Mucosa of descending colon (tissue), 3 donors: ENCODE data around the gene PEA15. TPM values are rescaled to one million over a fixed set of nuclear protein-coding genes. Genes with fewer than 3 reads are reported as not detected.

Experiments used
- ATAC-seq: fragments of 200-7000 bp; cut with Tn5 transposase; one replicate; pipeline ENCODE4 v1.9.1; 2020; ENCODE audit warnings: mild to moderate bottlenecking, moderate library complexity
- DNase-seq, 3 donors: peaks; one replicate each; pipeline ENCODE4 v3.0.0-alpha.2; 2020
- H3K36me3 ChIP-seq: fragments of 200-600 bp; one replicate; pipeline ENCODE4 v1.8.0; 2021; ENCODE audit warnings: low read depth, mild to moderate bottlenecking
- H3K4me1 ChIP-seq: fragments of 200-600 bp; one replicate; pipeline ENCODE4 v1.8.0; 2021; ENCODE audit warnings: low read depth, mild to moderate bottlenecking
- H3K4me3 ChIP-seq: fragments of 200-600 bp; one replicate; pipeline ENCODE4 v1.8.0; 2021; ENCODE audit warnings: mild to moderate bottlenecking
- H3K9me3 ChIP-seq: fragments of 200-600 bp; one replicate; pipeline ENCODE4 v1.8.0; 2021; ENCODE audit warnings: mild to moderate bottlenecking
- intact Hi-C, 2 donors: fragments of 100-400 bp; cut with DNase I in 1 of 2; cut with micrococcal nuclease in 1 of 2; formaldehyde crosslinking; loops; one replicate each; pipeline versions ENCODE4 v1.11.0 to v1.11.1; 2022; cut with DNase I, micrococcal nuclease
- total RNA-seq, 3 donors: library from RNA; stranded (reverse); fragmentation: NEBNext Ultra II Directional in 2 of 3; extraction: Animal tissue kit (Norgen Biotek cat#: 25700) in 2 of 3; gene quantifications; one replicate each; pipeline versions ENCODE4 v1.2.1 to v1.2.4, GENCODE V29; 2021 to 2023
- TF ChIP-seq, protein P1 (sequence below): fragments of 200-600 bp; IDR thresholded peaks from one replicate; pipeline ENCODE4 v1.8.0; 2022; ENCODE audit warnings: antibody characterized with exemption, mild to moderate bottlenecking
- donor health status: DM: no; HTN: no; CAD: no; lungs with moderate emphysema.
- donor health status: DM: no; HTN: no; CAD: no.
- donor health status: DM: no; HTN: yes; CAD: no.

PEA15 gene
- total RNA-seq, 3 donors from 2014 or later: 31.6 to 125 (median 36.6) TPM

DNA sequence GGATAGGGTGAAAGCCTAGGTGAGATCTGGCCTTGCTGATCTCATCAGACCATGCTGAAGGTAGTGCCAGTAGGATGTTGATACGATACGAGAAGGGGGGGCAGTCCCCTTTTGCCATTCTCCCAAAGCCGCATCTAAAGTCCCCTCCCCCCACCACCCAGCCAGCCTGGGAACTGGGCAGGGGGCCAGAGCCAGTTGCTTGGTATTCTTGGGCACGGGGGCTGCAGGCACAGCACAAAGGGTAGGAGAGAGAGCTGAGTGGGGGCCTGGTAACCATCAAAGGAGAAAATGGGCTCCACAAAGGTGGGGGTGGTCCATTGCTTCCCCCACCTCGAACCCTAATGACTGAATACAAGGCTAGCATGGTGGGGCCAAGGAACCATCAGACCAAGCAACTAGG, 5.4 kb downstream of the PEA15 start:
- no peak overlapping the region for H3K4me3 ChIP-seq
- TF ChIP-seq, protein P1, sequence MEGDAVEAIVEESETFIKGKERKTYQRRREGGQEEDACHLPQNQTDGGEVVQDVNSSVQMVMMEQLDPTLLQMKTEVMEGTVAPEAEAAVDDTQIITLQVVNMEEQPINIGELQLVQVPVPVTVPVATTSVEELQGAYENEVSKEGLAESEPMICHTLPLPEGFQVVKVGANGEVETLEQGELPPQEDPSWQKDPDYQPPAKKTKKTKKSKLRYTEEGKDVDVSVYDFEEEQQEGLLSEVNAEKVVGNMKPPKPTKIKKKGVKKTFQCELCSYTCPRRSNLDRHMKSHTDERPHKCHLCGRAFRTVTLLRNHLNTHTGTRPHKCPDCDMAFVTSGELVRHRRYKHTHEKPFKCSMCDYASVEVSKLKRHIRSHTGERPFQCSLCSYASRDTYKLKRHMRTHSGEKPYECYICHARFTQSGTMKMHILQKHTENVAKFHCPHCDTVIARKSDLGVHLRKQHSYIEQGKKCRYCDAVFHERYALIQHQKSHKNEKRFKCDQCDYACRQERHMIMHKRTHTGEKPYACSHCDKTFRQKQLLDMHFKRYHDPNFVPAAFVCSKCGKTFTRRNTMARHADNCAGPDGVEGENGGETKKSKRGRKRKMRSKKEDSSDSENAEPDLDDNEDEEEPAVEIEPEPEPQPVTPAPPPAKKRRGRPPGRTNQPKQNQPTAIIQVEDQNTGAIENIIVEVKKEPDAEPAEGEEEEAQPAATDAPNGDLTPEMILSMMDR: no peak
- no peaks in the 10 kb centered on the region for H3K36me3 ChIP-seq
- DNase-seq (no peak), ATAC-seq (no peak)
- no peaks in the 10 kb centered on the region for H3K9me3 ChIP-seq
- H3K4me1 ChIP-seq: peaks cover 19% of the 10 kb centered on the region
- intact Hi-C loops: no loop called here

DNA sequence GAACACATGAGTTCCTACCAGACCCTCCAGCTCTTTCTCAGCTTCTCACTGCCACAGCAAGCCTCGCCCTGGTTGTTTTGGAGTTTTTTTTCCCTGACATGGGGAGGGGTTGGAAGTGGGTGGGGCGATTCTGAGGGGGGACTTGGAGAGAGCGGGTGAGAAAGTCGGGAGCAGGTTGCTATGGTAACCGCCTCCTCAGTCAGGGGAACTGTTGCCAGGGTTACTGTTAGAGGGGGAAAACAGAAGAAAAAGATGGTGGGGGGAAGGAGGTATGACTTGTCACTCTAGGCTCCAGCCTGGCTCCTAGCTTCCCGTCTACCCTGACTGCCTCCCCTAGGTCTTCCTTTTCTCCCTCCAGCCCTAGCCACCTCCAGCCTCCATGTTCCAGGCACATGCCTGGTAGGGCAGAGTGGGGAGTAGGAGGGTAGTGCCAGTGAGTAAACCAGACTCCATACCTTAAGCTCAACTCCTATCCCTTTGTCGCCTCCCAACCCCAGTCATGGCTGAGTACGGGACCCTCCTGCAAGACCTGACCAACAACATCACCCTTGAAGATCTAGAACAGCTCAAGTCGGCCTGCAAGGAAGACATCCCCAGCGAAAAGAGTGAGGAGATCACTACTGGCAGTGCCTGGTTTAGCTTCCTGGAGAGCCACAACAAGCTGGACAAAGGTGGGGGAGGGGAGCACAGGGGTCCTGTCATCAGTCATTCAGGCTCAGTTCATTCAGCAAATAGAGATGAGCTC, 6.0 kb downstream of the PEA15 start:
- intact Hi-C loops: no loop called here

DNA sequence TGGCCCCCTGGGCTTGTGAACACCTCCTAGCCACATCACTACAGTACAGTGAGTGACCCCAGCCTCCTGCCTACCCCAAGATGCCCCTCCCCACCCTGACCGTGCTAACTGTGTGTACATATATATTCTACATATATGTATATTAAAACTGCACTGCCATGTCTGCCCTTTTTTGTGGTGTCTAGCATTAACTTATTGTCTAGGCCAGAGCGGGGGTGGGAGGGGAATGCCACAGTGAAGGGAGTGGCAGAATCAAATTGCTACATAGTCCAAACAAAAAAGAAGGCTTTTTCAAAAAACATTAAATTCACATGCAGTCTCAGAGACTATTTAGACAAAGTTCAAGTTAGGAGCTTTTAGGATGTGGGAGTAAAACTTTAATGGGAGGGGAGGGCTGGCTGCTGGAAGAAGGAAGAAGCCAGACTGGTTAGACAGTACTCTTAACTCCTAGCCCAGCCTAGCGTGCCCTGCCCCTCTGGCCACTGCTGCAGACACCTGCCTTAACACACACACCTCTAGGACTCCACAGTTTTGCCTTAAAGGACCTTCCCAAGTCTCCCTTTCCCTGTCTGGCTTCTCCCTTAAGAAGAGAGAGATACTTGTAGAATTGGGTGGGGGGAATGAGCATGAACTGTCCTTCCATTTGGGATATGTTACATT, 9.4 kb downstream of the PEA15 start:
- no peaks in the 10 kb centered on the region for H3K36me3 ChIP-seq
- no peak overlapping the region for H3K4me3 ChIP-seq
- ATAC-seq (peak; percentile 81), DNase-seq (peak in 2 of 3 donors; percentile 55)
- H3K4me1 ChIP-seq: peaks cover 6% of the 10 kb centered on the region
- intact Hi-C loops: no loop called here
- H3K9me3 ChIP-seq: no peaks in the 10 kb centered on the region
- TF ChIP-seq, protein P1: no peak

More for the DNA sequence above, 6.0 kb downstream of the PEA15 start:
- Histone ChIP-seq H3K9me3 (no peaks in the 10 kb centered on the region), H3K4me1 (peaks cover 13% of the 10 kb centered on the region), H3K36me3 (no peaks in the 10 kb centered on the region), H3K4me3 (no peak overlapping the region)
- TF ChIP-seq, protein P1: no peak
- ATAC-seq (no peak), DNase-seq (no peak)

DNA sequence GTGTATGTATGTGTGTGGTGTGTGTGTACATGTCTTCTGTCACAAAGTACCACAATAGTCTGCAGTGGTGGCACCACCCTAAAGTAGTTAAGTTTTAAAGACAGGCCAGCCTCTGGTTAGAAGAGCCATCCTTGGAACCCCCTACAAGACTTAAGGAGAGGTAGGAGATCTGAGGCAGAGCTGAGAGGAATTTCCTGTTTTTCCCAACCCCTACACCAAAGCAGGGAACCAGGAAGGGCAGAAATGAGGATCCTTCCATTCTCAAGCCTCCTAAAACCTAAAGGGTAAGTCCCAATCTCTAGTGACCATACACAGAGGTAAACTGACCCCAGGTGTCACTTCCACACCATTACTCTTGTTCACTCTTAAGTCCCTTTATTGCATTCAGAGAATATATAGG, 11.1 kb downstream of the PEA15 start:
- Histone ChIP-seq H3K4me3 (no peak overlapping the region), H3K9me3 (no peaks in the 10 kb centered on the region), H3K4me1 (peaks cover 6% of the 10 kb centered on the region), H3K36me3 (no peaks in the 10 kb centered on the region)
- no peak for ATAC-seq
- TF ChIP-seq, protein P1: no peak
- intact Hi-C loops: no loop called here
- no peak for DNase-seq

DNA sequence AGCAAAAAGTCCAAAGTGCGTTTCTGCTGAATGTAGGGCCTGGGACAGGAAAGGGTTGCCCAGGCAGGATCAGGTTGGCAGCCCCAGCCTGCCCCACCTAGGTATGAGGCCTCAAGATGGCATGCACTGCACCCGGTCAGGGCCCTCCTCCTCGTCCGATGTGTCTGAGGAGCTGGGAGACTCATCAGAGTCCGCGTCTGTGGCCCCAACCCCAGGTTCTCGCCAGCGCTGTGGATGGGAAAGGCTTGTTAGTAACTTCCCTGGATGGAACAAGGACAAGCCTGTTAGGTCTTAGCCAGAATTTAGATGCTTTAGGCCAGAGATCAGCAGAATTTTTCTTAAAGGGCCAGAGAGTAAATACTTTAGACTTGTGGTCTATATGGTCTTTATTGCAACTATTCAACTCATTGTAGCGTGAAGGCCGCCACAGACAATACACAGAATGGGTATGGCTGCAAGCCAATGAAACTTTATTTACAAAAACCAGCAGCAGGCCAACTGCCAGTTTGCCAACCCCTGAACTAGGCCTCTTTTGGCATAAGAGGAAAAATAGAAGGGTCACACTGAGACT, 12.4 kb downstream of the PEA15 start:
- TF ChIP-seq, protein P1: no peak
- Histone ChIP-seq H3K9me3 (no peaks in the 10 kb centered on the region), H3K4me3 (no peak overlapping the region), H3K4me1 (peaks cover 6% of the 10 kb centered on the region), H3K36me3 (no peaks in the 10 kb centered on the region)
- peak; percentile 74 for ATAC-seq
- peak in 2 of 3 donors; percentile 41 to 56 for DNase-seq
- intact Hi-C loops: no loop called here
